ENCODE data around the gene NFATC2.

- TF ChIP-seq CTCF (IDR thresholded peaks at IDR 0.05; ENCODE audit: poor library complexity) (no peak), EZH2 (IDR thresholded peaks at IDR 0.05; ENCODE audit: borderline replicate concordance) (no peak)
Measured at GRCh38 chr20:51565298-51566144, 23.0 kb upstream of the NFATC2 start.
